ENCODE data around the gene PIMREG.

The PIMREG gene

GRCh38 chr17:6498356-6498755, 54.1 kb downstream of the PIMREG start:
- H3K79me2 ChIP-seq (ENCODE audit: insufficient read depth, low read length): no peaks in the 10 kb centered on the region
- TF ChIP-seq EZH2phosphoT487 (conservative IDR thresholded peaks at IDR 0.05; ENCODE audit: low read length) (no peak), CTCF (IDR thresholded peaks at IDR 0.05; ENCODE audit: insufficient read depth, low read length, poor library complexity, severe bottlenecking) (no peak)
- H3K4me2 ChIP-seq (ENCODE audit: low read depth, low read length, poor library complexity, severe bottlenecking): no peak overlapping the region
- no peaks in the 10 kb centered on the region for H4K20me1 ChIP-seq (ENCODE audit: low read depth, low read length)
- no peaks in the 10 kb centered on the region for H3K36me3 ChIP-seq (ENCODE audit: low read length)
- no peak overlapping the region for H2AFZ ChIP-seq (ENCODE audit: low read depth, low read length, severe bottlenecking)
- no peaks in the 10 kb centered on the region for H3K9me2 ChIP-seq (replicated peaks; ENCODE audit: insufficient read depth, low read length)
- H3K9ac ChIP-seq (ENCODE audit: low read length): no peak overlapping the region
- H3K27me3 ChIP-seq (ENCODE audit: low read length): no peaks in the 10 kb centered on the region
- no peaks in the 10 kb centered on the region for H3K9me3 ChIP-seq (ENCODE audit: insufficient read depth, low read length)
- H3K27ac ChIP-seq (ENCODE audit: low read depth, low read length): no peak overlapping the region
- H3K4me3 ChIP-seq (ENCODE audit: insufficient read depth, low read length, poor library complexity, severe bottlenecking): no peak overlapping the region
- H3F3A ChIP-seq (ENCODE audit: insufficient read depth): no peaks in the 10 kb centered on the region

DNA sequence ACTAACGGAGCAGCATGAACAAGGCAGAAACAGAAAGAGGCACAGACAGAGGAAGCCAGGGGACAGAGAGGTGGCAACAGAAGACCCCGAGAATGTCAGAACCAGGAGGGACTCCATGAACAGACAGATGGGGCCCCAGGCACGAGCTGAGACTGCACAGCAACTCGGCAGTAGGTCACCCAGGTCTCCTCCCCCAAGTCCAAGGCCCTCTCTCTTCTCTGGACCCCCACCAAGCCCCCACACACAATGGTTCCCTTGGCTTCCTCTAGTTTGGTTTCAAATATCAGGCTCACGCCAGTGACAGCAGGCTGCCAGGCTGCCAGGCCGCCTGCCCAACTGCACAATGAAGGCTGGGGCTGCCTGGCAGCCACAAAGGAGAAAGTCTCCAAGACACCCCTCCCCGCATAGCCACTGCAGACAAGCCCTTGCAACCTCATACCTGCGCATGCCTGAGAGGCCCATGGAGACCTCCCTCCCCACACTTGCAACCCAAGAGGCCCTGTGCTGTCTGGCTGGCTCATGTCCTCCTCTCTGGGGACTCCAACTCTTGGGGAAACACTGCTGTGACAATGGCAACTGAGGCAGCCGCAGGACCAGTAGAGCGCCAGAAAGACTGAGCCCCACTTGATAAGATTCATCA, 54.8 kb downstream of the PIMREG start:
- Histone ChIP-seq H3F3A (ENCODE audit: insufficient read depth) (no peaks in the 10 kb centered on the region), H3K9me3 (ENCODE audit: insufficient read depth, low read length) (no peaks in the 10 kb centered on the region), H3K4me3 (ENCODE audit: insufficient read depth, low read length, poor library complexity, severe bottlenecking) (no peak overlapping the region), H3K9ac (ENCODE audit: low read length) (no peak overlapping the region), H3K4me2 (ENCODE audit: low read depth, low read length, poor library complexity, severe bottlenecking) (no peak overlapping the region), H2AFZ (ENCODE audit: low read depth, low read length, severe bottlenecking) (no peak overlapping the region), H3K79me2 (ENCODE audit: insufficient read depth, low read length) (no peaks in the 10 kb centered on the region), H3K9me2 (replicated peaks; ENCODE audit: insufficient read depth, low read length) (no peaks in the 10 kb centered on the region), H3K36me3 (ENCODE audit: low read length) (no peaks in the 10 kb centered on the region), H3K27me3 (ENCODE audit: low read length) (no peaks in the 10 kb centered on the region), H3K27ac (ENCODE audit: low read depth, low read length) (no peak overlapping the region), H4K20me1 (ENCODE audit: low read depth, low read length) (no peaks in the 10 kb centered on the region)
- TF ChIP-seq EZH2phosphoT487 (conservative IDR thresholded peaks at IDR 0.05; ENCODE audit: low read length) (no peak), CTCF (IDR thresholded peaks at IDR 0.05; ENCODE audit: insufficient read depth, low read length, poor library complexity, severe bottlenecking) (no peak)

Measured in SU-DHL-6 (cell line).